Progenitor cell of endocrine pancreas (in vitro differentiated cells): Measurements from ENCODE around the gene ACBD4. TPM values are rescaled to one million over a fixed set of nuclear protein-coding genes. Genes with fewer than 3 reads are reported as not detected.

Experiments
- DNase-seq: peaks from one replicate; pipeline ENCODE4 v3.0.0; 2021; ENCODE audit warnings: low spot score; ENCODE audit not compliant: unreplicated experiment
- H3K27ac Mint-ChIP-seq: 2 replicates; pipeline ENCODE4 v1.8.0; 2021; ENCODE audit warnings: mild to moderate bottlenecking, moderate library complexity, mixed read lengths
- H3K27me3 Mint-ChIP-seq: 2 replicates; pipeline ENCODE4 v1.8.0; 2021; ENCODE audit warnings: mixed read lengths
- H3K36me3 Mint-ChIP-seq: 2 replicates; pipeline ENCODE4 v1.8.0; 2022; ENCODE audit warnings: mixed read lengths; ENCODE audit not compliant: insufficient read depth
- H3K4me1 Mint-ChIP-seq: 2 replicates; pipeline ENCODE4 v1.8.0; 2021; ENCODE audit warnings: low read depth, mixed read lengths
- H3K4me3 Mint-ChIP-seq: 2 replicates; pipeline ENCODE4 v1.8.0; 2021; ENCODE audit warnings: low read depth, mild to moderate bottlenecking, moderate library complexity, mixed read lengths
- H3K9me3 Mint-ChIP-seq: 2 replicates; pipeline ENCODE4 v1.8.0; 2021; ENCODE audit warnings: low read depth, mixed read lengths
- CTCF ChIP-seq: fragments of 200-600 bp; sonication (generic); IDR thresholded peaks from one replicate; pipeline ENCODE4 v1.5.0; 2021; ENCODE audit warnings: antibody characterized with exemption, mild to moderate bottlenecking; ENCODE audit not compliant: unreplicated experiment
- total RNA-seq: library from RNA; stranded (reverse); gene quantifications from 2 replicates; pipeline ENCODE4 v1.2.1, GENCODE V29; 2021

The ACBD4 gene
- total RNA-seq, 1 donor from 2014 or later: 14.1 TPM

GRCh38 chr17:45130681-45131615, 4.5 kb upstream of the ACBD4 start:
- DNase-seq: no peak
- H3K9me3 Mint-ChIP-seq: no peaks in the 10 kb centered on the region
- no peaks in the 10 kb centered on the region for H3K27me3 Mint-ChIP-seq
- peak overlapping the region; percentile 74 for H3K4me3 Mint-ChIP-seq
- H3K4me1 Mint-ChIP-seq: peaks cover 14% of the 10 kb centered on the region
- H3K27ac Mint-ChIP-seq: peak overlapping the region; percentile 49
- H3K36me3 Mint-ChIP-seq: peaks cover 2% of the 10 kb centered on the region
- TF ChIP-seq CTCF: no peak

- TF ChIP-seq CTCF: peak; percentile 95
- Mint-ChIP-seq H3K36me3 (peaks cover 2% of the 10 kb centered on the region), H3K27me3 (no peaks in the 10 kb centered on the region), H3K4me1 (peaks cover 15% of the 10 kb centered on the region), H3K9me3 (no peaks in the 10 kb centered on the region), H3K4me3 (peak overlapping the region; percentile 74), H3K27ac (peak overlapping the region; percentile 49)
- peak; percentile 71 for DNase-seq
These were observed 3.7 kb upstream of the ACBD4 start for GRCh38 chr17:45131616-45132319.

- Mint-ChIP-seq H3K4me1 (peaks cover 12% of the 10 kb centered on the region), H3K27me3 (no peaks in the 10 kb centered on the region), H3K27ac (peak within 1 kb of the TSS; percentile 91), H3K36me3 (peaks cover 2% of the 10 kb centered on the region), H3K4me3 (peak within 1 kb of the TSS; percentile 74), H3K9me3 (no peaks in the 10 kb centered on the region)
- no peak for TF ChIP-seq CTCF
- DNase-seq: no peak
These were observed 3.2 kb upstream of the ACBD4 start, which contains the start of gene PLCD3 for GRCh38 chr17:45132320-45132571. PLCD3 (minus strand) TSS chr17:45132515; CDS start chr17:45132410, 105 bp downstream.

- H3K36me3 Mint-ChIP-seq: peaks cover 2% of the 10 kb centered on the region
These were observed 2.7 kb upstream of the ACBD4 start for GRCh38 chr17:45132572-45133463.

More at GRCh38 chr17:45132572-45133463, 2.7 kb upstream of the ACBD4 start:
- peaks cover 6% of the 10 kb centered on the region for H3K4me1 Mint-ChIP-seq
- H3K27ac Mint-ChIP-seq: peak overlapping the region; percentile 91
- H3K27me3 Mint-ChIP-seq: no peaks in the 10 kb centered on the region
- TF ChIP-seq CTCF: peak; percentile 59
- H3K4me3 Mint-ChIP-seq: peak overlapping the region; percentile 72
- no peaks in the 10 kb centered on the region for H3K9me3 Mint-ChIP-seq
- DNase-seq: peak; percentile 67
